Right atrium auricular region (tissue), 2 donors: ENCODE measurements around the gene PDZD7. TPM values are rescaled to one million over a fixed set of nuclear protein-coding genes. Genes with fewer than 3 reads are reported as not detected.

Source experiments
- DNase-seq: peaks from one replicate; pipeline ENCODE4 v3.0.0-alpha.2; 2019; ENCODE audit warnings: low spot score
- H3K27ac ChIP-seq, 2 donors: fragments of 200-600 bp; sonication (generic); 1 replicate in 1 of 2; 2 replicates in 1 of 2; pipeline ENCODE4 v1.5.1; 2016 to 2019
- H3K27me3 ChIP-seq, 2 donors: fragments of 200-600 bp; sonication (generic); one replicate each; pipeline versions ENCODE4 v1.5.1 to v1.6.0; 2017 to 2019
- H3K36me3 ChIP-seq: fragments of 200-600 bp; sonication (generic); one replicate; pipeline ENCODE4 v1.5.1; 2016
- H3K4me1 ChIP-seq, 2 donors: fragments of 200-600 bp; sonication (generic); one replicate each; pipeline versions ENCODE4 v1.5.1 to v1.6.0; 2017 to 2019
- H3K4me3 ChIP-seq, 2 donors: fragments of 200-600 bp; sonication (generic); 1 replicate in 1 of 2; 2 replicates in 1 of 2; pipeline ENCODE4 v1.5.1; 2017 to 2019; ENCODE audit warnings: mild to moderate bottlenecking in 1 of 2, moderate library complexity in 1 of 2
- H3K9me3 ChIP-seq, 2 donors: fragments of 200-600 bp; sonication (generic); one replicate each; pipeline ENCODE4 v1.5.1; 2019
- CTCF ChIP-seq, 2 donors: fragments of 200-600 bp; sonication (generic); IDR thresholded peaks; one replicate each; pipeline ENCODE4 v1.5.1; 2019; ENCODE audit warnings: antibody characterized with exemption in 2 of 2
- total RNA-seq, 2 donors: library from RNA; depleted of rRNA; stranded (reverse); fragments of >200 nt; gene quantifications; one replicate each; pipeline ENCODE4 v1.1.0, GENCODE V29; 2016

Gene PDZD7
- total RNA-seq, 2 donors from 2014 or later = 0.59 to 1.3 TPM

GRCh38 chr10:101067356-101068083 lies 36.6 kb upstream of the PDZD7 start:
- Histone ChIP-seq H3K27ac (peak overlapping the region; percentile 75), H3K9me3 (no peaks in the 10 kb centered on the region), H3K4me3 (peak overlapping the region; percentile 47 to 61), H3K27me3 (peaks cover 0 to under 1% of the 10 kb centered on the region in 2 donors), H3K36me3 (no peaks in the 10 kb centered on the region), H3K4me1 (peaks cover 0 to 50% of the 10 kb centered on the region in 2 donors)
- peak; percentile 86 for DNase-seq
- TF ChIP-seq CTCF (IDR thresholded peaks at IDR 0.05) = peak; percentile 91 to 93

GRCh38 chr10:101066896-101067355 lies 36.0 kb upstream of the PDZD7 start:
- no peaks in the 10 kb centered on the region for H3K36me3 ChIP-seq
- no peaks in the 10 kb centered on the region for H3K27me3 ChIP-seq
- H3K9me3 ChIP-seq = no peaks in the 10 kb centered on the region
- peak overlapping the region; percentile 47 to 61 for H3K4me3 ChIP-seq
- no peak for DNase-seq
- peak overlapping the region; percentile 75 for H3K27ac ChIP-seq
- TF ChIP-seq CTCF (IDR thresholded peaks at IDR 0.05) = no peak
- H3K4me1 ChIP-seq = peaks cover 0 to 56% of the 10 kb centered on the region in 2 donors

- Histone ChIP-seq H3K27me3 (no peaks in the 10 kb centered on the region), H3K9me3 (no peaks in the 10 kb centered on the region), H3K4me1 (peaks cover 0 to 62% of the 10 kb centered on the region in 2 donors), H3K4me3 (peak overlapping the region; percentile 47 to 61), H3K36me3 (no peaks in the 10 kb centered on the region), H3K27ac (peak overlapping the region; percentile 75)
- peak; percentile 25 to 63 for TF ChIP-seq CTCF (IDR thresholded peaks at IDR 0.05)
- DNase-seq = peak; percentile 92
Measured at GRCh38 chr10:101066146-101066895, 35.4 kb upstream of the PDZD7 start.

- Histone ChIP-seq H3K27me3 (no peaks in the 10 kb centered on the region), H3K4me3 (peak overlapping the region; percentile 47 to 61), H3K27ac (peak overlapping the region; percentile 75), H3K9me3 (no peaks in the 10 kb centered on the region), H3K36me3 (no peaks in the 10 kb centered on the region), H3K4me1 (peaks cover 0 to 65% of the 10 kb centered on the region in 2 donors)
- DNase-seq = no peak
- no peak for TF ChIP-seq CTCF (IDR thresholded peaks at IDR 0.05)
Measured at GRCh38 chr10:101065481-101066145, 34.7 kb upstream of the PDZD7 start.

GRCh38 chr10:101064415-101065030 lies 33.6 kb upstream of the PDZD7 start:
- H3K27ac ChIP-seq = no peak overlapping the region
- TF ChIP-seq CTCF (IDR thresholded peaks at IDR 0.05) = no peak
- H3K4me3 ChIP-seq = no peak overlapping the region
- peaks cover 0 to 72% of the 10 kb centered on the region in 2 donors for H3K4me1 ChIP-seq
- no peaks in the 10 kb centered on the region for H3K9me3 ChIP-seq
- no peaks in the 10 kb centered on the region for H3K36me3 ChIP-seq
- no peak for DNase-seq
- no peaks in the 10 kb centered on the region for H3K27me3 ChIP-seq
